Measurements from ENCODE around the gene BCOR. TPM values are rescaled to one million over a fixed set of nuclear protein-coding genes. Genes with fewer than 3 reads are reported as not detected.
A peak's percentile ranks its signal among the peaks of the same experiment; 100 is the strongest.

The BCOR gene
- total and polyA plus RNA-seq, 9 of the 15 experiments (the other 6 are each of a cell fraction or from before 2014, with no cell fraction given) = 27.5 to 113 (median 37.6) TPM

- TF ChIP-seq KLF6 (CRISPR knock-in tag; IDR thresholded peaks at IDR 0.05; ENCODE audit: borderline replicate concordance) (no peak), PRPF4 (IDR thresholded peaks at IDR 0.05; ENCODE audit: insufficient read depth, low read depth, low read length, poor library complexity, severe bottlenecking) (peak; percentile 39), TAF1 (IDR thresholded peaks at IDR 0.05; ENCODE audit: control insufficient read depth, extremely low read depth, insufficient read depth, low read length, severe bottlenecking) (peak; percentile 96), ZNF79 (CRISPR knock-in tag; IDR thresholded peaks at IDR 0.05; ENCODE audit: low read depth) (no peak), ZFX (CRISPR knock-in tag; IDR thresholded peaks at IDR 0.05) (no peak; the same call in 1 of the 2 replicates), GABPB2 (CRISPR knock-in tag; conservative IDR thresholded peaks at IDR 0.05) (no peak), TEAD4 (IDR thresholded peaks at IDR 0.05; ENCODE audit: low read length) (no peak), TEAD4 (CRISPR knock-in tag; IDR thresholded peaks at IDR 0.05; ENCODE audit: borderline replicate concordance) (no peak), LARP7 (IDR thresholded peaks at IDR 0.05) (no peak), PBX2 (CRISPR knock-in tag; IDR thresholded peaks at IDR 0.05; ENCODE audit: low read depth) (no peak), PBX2 (tag; conservative IDR thresholded peaks at IDR 0.05; ENCODE audit: low read depth) (no peak), ZNF57 (CRISPR knock-in tag; IDR thresholded peaks at IDR 0.05) (no peak), SNIP1 (IDR thresholded peaks at IDR 0.05; ENCODE audit: low read depth) (no peak), ID3 (CRISPR knock-in tag; IDR thresholded peaks at IDR 0.05) (no peak), ID3 (tag; IDR thresholded peaks at IDR 0.05) (0 out of 2 replicates have a peak, but pooled peaks have one; percentile 25), TSHZ1 (CRISPR knock-in tag; IDR thresholded peaks at IDR 0.05) (no peak), SMAD1 (IDR thresholded peaks at IDR 0.05; ENCODE audit: low read depth, low read length, partially characterized antibody) (peak; percentile 70), IFI16 (CRISPR knock-in tag; IDR thresholded peaks at IDR 0.05) (no peak), HDGF (IDR thresholded peaks at IDR 0.05) (no peak)
These were observed at the start of gene BCOR (continued) for GRCh38 chrX:40097504-40098263.
